NT2/D1 (cell line): ENCODE measurements around the gene NBPF1.
"Not testable (repeated sequence)": the region's sequence is repeated elsewhere in the genome, so short reads cannot be mapped to it uniquely, and the experiment has no call there.

ENCODE experiments used
- SUZ12 ChIP-seq: IDR thresholded peaks from 2 replicates; pipeline ENCODE4 v1.6.1; 2011; ENCODE audit not compliant: insufficient read length, insufficient read depth; ENCODE audit errors: extremely low read depth
- YY1 ChIP-seq: IDR thresholded peaks from 2 replicates; pipeline ENCODE4 v1.6.1; 2011; ENCODE audit not compliant: insufficient read length, insufficient read depth
- ZNF274 ChIP-seq: IDR thresholded peaks from 2 replicates; pipeline ENCODE4 v1.6.1; 2011; ENCODE audit warnings: mild to moderate bottlenecking, low read depth, low read length

DNA sequence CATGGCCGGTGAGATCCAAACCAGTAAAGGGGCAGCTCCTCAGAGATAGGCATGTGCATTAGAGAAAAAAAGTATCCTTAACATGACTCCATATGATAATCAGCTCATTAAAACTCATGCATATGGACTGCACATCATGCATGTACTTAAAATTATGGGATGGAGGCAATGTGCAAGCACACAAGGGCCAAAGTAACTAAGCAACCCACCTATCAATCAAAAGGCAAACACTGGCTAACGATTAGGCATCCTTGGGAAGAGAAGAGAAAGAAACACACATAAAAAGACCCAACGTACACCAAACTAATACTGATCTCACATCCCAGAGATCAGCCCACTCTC, 94.5 kb downstream of the NBPF1 start:
- not testable (repeated sequence) for TF ChIP-seq ZNF274, YY1, SUZ12
